ENCODE results near the gene BLVRA. TPM values are rescaled to one million over a fixed set of nuclear protein-coding genes. Genes with fewer than 3 reads are reported as not detected.

Gene BLVRA
- total RNA-seq, 1 experiment from 2014 or later: 29.8 TPM

DNA sequence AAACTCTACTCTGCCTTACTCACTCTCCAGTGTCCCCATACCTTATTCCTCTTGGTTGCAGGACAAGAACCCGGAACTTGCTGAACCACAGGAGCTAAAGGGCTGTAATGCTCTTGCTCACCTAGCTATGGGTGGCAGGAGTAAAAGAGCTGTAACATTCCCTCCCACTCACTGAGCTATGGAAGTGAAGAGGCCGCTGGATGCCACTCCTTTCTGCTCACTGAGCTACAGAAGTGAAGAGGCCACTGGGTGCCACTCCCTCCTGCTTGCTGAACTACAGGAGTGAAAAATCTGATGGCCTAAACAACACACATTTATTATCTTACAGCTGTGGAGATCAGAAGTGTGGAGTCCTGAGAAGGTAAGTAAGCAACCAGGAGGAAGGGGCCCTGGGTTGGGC is 93.3 kb downstream of the BLVRA start:
- no peaks in the 10 kb centered on the region for H3K9me3 Mint-ChIP-seq (ENCODE audit: low read depth, unreplicated experiment)
- no peaks in the 10 kb centered on the region for H3K36me3 Mint-ChIP-seq (ENCODE audit: insufficient read depth, unreplicated experiment)
- H3K27me3 Mint-ChIP-seq (ENCODE audit: unreplicated experiment): no peaks in the 10 kb centered on the region
- CTCF ChIA-PET: no interaction called here
- intact Hi-C loops (cut with micrococcal nuclease; ENCODE audit: unreplicated experiment): no loop called here
- no peak for DNase-seq
- no peak overlapping the region for H3K27ac Mint-ChIP-seq (ENCODE audit: unreplicated experiment)
- no TSS peak for BruUV-seq (replicated peaks)
- TF ChIP-seq, protein P1, sequence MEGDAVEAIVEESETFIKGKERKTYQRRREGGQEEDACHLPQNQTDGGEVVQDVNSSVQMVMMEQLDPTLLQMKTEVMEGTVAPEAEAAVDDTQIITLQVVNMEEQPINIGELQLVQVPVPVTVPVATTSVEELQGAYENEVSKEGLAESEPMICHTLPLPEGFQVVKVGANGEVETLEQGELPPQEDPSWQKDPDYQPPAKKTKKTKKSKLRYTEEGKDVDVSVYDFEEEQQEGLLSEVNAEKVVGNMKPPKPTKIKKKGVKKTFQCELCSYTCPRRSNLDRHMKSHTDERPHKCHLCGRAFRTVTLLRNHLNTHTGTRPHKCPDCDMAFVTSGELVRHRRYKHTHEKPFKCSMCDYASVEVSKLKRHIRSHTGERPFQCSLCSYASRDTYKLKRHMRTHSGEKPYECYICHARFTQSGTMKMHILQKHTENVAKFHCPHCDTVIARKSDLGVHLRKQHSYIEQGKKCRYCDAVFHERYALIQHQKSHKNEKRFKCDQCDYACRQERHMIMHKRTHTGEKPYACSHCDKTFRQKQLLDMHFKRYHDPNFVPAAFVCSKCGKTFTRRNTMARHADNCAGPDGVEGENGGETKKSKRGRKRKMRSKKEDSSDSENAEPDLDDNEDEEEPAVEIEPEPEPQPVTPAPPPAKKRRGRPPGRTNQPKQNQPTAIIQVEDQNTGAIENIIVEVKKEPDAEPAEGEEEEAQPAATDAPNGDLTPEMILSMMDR (IDR thresholded peaks at IDR 0.05; ENCODE audit: unreplicated experiment): no peak
- no peaks in the 10 kb centered on the region for H3K4me1 Mint-ChIP-seq (ENCODE audit: low read depth, unreplicated experiment)
- H3K4me3 Mint-ChIP-seq (ENCODE audit: low read depth, unreplicated experiment): no peak overlapping the region

DNA sequence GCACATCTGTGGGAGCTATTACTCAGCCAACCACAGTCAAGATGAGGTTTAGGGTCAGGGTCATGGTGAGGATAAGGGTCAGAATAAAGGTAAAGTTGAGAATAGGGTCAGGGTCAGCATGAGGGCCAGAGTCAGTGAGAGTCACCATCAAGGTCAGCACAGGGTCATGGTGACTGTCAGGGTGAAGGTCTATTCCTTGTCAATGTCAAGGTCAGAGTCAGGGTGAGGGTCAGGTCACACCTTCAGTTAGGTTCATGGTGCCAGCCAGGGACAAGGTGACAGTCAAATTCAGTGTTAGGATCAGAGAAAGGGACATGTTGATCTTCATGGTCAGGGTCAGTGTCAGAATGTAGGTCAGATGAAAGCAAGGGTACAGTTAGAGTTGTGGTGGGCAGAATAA is 96.7 kb downstream of the BLVRA start:
- H3K9me3 Mint-ChIP-seq (ENCODE audit: low read depth, unreplicated experiment): peaks cover 3% of the 10 kb centered on the region
- BruUV-seq (replicated peaks): no TSS peak

DNA sequence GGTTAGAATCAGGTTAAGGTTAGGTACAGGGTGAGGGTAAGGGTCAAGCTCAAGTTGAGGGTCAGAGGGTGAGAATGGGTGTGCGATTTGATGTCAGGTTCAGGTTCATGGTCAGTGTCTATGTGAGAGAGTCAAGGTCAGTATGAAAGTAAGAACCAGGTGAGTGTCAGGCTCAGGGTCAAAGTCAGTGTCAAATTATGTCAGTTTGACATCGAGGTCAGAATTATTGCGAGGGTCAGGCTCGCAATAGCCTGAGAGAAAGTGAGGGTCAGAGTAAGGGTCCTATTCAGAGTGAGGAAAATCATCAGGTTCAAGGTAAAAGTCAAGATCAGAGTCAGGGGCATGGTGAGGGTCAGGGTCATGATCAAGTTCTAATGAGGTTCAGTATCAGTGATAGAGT is 97.8 kb downstream of the BLVRA start:
- no peak for DNase-seq
- no TSS peak for BruUV-seq (replicated peaks)
- H3K4me1 Mint-ChIP-seq (ENCODE audit: low read depth, unreplicated experiment): no peaks in the 10 kb centered on the region
- peaks cover 24% of the 10 kb centered on the region for H3K27me3 Mint-ChIP-seq (ENCODE audit: unreplicated experiment)
- peaks cover 3% of the 10 kb centered on the region for H3K9me3 Mint-ChIP-seq (ENCODE audit: low read depth, unreplicated experiment)
- no peak overlapping the region for H3K4me3 Mint-ChIP-seq (ENCODE audit: low read depth, unreplicated experiment)
- H3K27ac Mint-ChIP-seq (ENCODE audit: unreplicated experiment): no peak overlapping the region
- TF ChIP-seq, protein P1 (IDR thresholded peaks at IDR 0.05; ENCODE audit: unreplicated experiment): no peak
- no peaks in the 10 kb centered on the region for H3K36me3 Mint-ChIP-seq (ENCODE audit: insufficient read depth, unreplicated experiment)
- CTCF ChIA-PET: no interaction called here
- intact Hi-C loops (cut with micrococcal nuclease; ENCODE audit: unreplicated experiment): no loop called here

More for the DNA sequence above, 96.7 kb downstream of the BLVRA start:
- intact Hi-C loops (cut with micrococcal nuclease; ENCODE audit: unreplicated experiment): no loop called here
- CTCF ChIA-PET: interaction anchor here (0.7 kb wide), 1 partner anchor 412 kb away, joined by 5 read pairs; no protein-coding TSS in a partner anchor
- peaks cover 14% of the 10 kb centered on the region for H3K27me3 Mint-ChIP-seq (ENCODE audit: unreplicated experiment)
- no peaks in the 10 kb centered on the region for H3K36me3 Mint-ChIP-seq (ENCODE audit: insufficient read depth, unreplicated experiment)
- TF ChIP-seq, protein P1 (IDR thresholded peaks at IDR 0.05; ENCODE audit: unreplicated experiment): no peak
- H3K4me3 Mint-ChIP-seq (ENCODE audit: low read depth, unreplicated experiment): no peak overlapping the region
- no peak for DNase-seq
- H3K27ac Mint-ChIP-seq (ENCODE audit: unreplicated experiment): no peak overlapping the region
- H3K4me1 Mint-ChIP-seq (ENCODE audit: low read depth, unreplicated experiment): no peaks in the 10 kb centered on the region

Other genes starting within 250 kb of the BLVRA start
- gene STK17A, start 175.6 kb upstream of the BLVRA start, total RNA-seq (2022): 35.9 and 53.5 TPM in 2 replicates
- 101 and 109 TPM in 2 replicates for gene COA1, start 29.2 kb upstream of the BLVRA start, total RNA-seq (2022)
- 164 and 182 TPM in 2 replicates for gene MRPS24, start 110.8 kb downstream of the BLVRA start, total RNA-seq (2022)
- 44.1 and 48.3 TPM in 2 replicates for gene URGCP, start 147.9 kb downstream of the BLVRA start, total RNA-seq (2022)
- gene UBE2D4, start 167.8 kb downstream of the BLVRA start, total RNA-seq (2022): 21.4 and 22.7 TPM in 2 replicates
- gene SPDYE1, start 239.2 kb downstream of the BLVRA start, total RNA-seq (2022): not detected in 2 replicates